ENCODE data around the gene NRSN1.
"Not testable (repeated sequence)": the region's sequence is repeated elsewhere in the genome, so short reads cannot be mapped to it uniquely, and the experiment has no call there.

The NRSN1 gene

DNA sequence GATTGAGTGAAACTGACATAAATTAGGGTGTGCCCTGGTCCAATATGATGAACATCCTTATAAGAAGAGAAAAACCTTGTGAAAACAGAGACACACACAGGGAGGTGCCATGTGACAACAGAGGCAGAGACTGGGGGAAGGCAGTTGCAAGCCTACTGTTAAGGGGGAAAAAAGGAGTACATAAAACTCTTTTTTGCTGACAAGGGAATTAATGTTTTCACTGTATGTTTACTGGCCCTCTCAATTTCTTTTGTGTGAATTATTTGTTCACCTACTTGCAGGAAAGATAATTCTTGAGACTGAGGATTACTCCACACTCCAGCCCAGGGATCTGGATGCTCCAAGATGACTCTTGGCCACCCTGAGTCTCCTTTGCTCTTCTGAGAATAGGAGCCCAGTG lies 12.1 kb upstream of the NRSN1 start:
- DNase-seq, result no peak
- no peak for TF ChIP-seq GATA1 (IDR thresholded peaks at IDR 0.05; ENCODE audit: low read depth, low read length)
- no peak for TF ChIP-seq POLR2A (IDR thresholded peaks at IDR 0.05; ENCODE audit: low read length)

DNA sequence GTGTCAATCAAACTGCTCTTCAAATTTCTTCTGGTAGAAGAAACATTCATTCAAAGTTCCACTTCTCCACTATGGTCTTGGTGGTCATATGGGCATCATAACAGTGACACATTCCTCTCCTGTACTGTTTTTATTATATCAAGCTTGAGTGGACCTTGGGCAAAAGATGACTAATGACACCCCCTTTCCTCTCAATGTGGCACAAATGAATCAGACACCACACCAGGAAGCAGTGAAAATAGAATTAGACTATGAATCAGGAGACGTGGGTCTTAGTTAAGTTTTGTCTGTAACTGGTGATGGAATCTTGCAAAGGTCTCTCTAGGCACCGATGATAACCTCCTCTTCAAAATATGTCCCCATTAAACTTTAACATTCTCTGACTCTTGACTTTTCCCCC lies 9.0 kb upstream of the NRSN1 start:
- no peak for DNase-seq
- TF ChIP-seq POLR2A (IDR thresholded peaks at IDR 0.05; ENCODE audit: low read length), result no peak
- TF ChIP-seq GATA1 (IDR thresholded peaks at IDR 0.05; ENCODE audit: low read depth, low read length), result no peak

DNA sequence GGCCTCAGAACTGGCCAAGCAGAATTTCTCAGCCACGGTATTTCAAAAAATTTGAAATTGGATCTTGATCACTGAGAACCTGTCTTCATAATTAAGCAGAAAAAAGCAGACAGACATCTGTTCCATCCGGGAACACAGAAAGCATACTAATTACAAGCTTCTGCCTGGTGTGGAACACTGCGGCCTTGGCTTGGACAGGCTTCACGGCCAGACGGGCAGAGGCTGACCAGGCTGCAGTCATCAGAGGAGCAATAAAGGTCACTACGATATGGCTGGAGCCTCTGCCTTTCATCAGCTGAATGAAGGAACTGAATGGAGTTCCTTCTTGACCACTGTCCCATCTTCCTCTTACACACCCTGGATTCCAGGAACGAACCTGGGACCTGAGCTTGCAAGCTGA lies 3.9 kb upstream of the NRSN1 start:
- DNase-seq, result no peak

DNA sequence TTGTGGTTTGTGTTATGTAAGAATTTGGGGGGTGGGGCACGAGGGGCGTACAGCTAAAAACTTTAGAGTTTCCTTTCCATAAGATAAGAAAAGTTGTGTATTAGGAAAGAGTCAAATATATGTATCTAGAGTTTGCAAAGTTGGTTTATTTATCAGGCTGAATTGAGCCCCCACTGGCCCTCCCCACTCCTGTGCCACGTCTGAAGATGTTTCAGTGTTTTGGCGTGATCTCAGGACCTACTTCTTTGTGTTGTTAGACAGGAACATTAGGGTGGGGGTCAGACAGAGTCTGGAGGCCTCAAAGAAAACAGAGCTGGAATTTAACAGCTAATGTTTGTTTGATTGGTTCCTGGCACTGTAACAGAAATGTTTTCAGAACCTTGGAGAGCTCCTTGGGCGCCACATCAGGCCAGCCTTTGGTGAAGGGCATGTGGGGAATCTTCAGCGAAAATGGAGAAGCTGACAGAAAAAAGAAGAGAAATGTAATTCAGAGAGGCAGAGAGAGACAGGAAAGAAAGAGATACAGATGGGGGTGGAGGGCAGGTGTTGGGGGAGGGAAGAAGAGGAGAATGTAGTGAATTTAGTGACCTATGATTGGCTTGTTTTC lies 674 bp downstream of the NRSN1 start:
- TF ChIP-seq POLR2A (IDR thresholded peaks at IDR 0.05; ENCODE audit: low read length), result no peak
- no peak for TF ChIP-seq GATA1 (IDR thresholded peaks at IDR 0.05; ENCODE audit: low read depth, low read length)
- DNase-seq, result peak; percentile 55 to 59

More for the DNA sequence above, 3.9 kb upstream of the NRSN1 start:
- TF ChIP-seq POLR2A (IDR thresholded peaks at IDR 0.05; ENCODE audit: low read length) (no peak), GATA1 (IDR thresholded peaks at IDR 0.05; ENCODE audit: low read depth, low read length) (no peak)

DNA sequence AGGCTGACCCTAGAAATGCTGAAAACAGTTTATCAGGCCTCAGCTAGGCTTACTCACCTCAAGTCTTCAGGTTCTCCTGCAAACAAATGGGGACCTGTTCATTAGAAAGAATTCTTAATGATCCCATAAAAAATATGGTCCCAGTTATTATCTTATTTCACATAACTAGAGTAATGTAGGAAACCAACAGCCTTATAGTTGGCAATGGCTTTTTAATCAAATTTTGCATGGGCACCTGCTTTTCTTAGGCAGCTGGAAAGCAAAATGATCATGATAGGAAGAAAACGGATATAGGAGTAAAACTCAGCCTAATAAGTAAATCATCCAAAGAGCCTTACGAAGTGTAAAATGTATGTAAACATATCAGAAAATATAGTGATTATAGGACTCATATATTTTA lies 1.3 kb downstream of the NRSN1 start:
- DNase-seq, result no peak

DNA sequence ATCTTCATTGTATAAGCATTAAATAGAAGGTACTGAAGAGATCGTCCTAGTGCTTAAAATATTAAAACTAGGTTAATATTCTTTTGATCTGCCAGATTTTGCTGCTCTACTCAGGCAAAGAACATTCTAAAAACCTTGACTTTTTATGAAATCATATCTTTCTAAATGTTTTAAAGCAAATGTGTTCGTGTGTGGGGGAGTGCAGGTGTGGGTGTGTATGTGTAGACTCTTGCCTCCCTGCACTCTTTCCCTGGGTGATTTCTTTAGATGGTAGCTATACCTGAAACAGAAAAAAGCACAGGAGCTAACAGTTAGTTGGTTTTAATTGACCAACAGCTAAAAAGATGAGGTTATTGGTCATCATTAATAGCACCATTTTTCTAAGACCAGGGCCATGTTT lies 5.7 kb downstream of the NRSN1 start:
- no peak for DNase-seq
- TF ChIP-seq GATA1 (IDR thresholded peaks at IDR 0.05; ENCODE audit: low read depth, low read length) (no peak), POLR2A (IDR thresholded peaks at IDR 0.05; ENCODE audit: low read length) (no peak)

More for the DNA sequence above, 1.3 kb downstream of the NRSN1 start:
- TF ChIP-seq GATA1 (IDR thresholded peaks at IDR 0.05; ENCODE audit: low read depth, low read length) (no peak), POLR2A (IDR thresholded peaks at IDR 0.05; ENCODE audit: low read length) (no peak)

DNA sequence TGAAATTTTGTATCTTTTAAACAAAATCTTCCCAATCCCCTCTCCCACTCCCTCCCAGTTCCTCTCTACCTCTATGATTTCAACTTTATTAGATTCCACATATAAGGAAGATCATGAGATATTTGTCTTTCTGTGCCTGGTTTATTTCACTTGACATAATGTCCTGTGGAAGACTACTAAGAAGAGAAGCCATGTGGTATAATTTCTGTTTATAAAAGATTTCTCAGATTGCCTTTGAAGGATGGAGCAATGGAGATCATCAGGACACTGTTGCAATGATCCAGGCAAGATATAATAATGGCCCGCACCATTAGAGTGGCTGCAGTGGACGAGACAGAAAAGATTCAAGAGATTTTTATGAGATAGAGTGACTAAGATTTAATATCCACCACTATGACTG lies 13.1 kb downstream of the NRSN1 start:
- DNase-seq, result no peak
- TF ChIP-seq POLR2A (IDR thresholded peaks at IDR 0.05; ENCODE audit: low read length), result no peak

DNA sequence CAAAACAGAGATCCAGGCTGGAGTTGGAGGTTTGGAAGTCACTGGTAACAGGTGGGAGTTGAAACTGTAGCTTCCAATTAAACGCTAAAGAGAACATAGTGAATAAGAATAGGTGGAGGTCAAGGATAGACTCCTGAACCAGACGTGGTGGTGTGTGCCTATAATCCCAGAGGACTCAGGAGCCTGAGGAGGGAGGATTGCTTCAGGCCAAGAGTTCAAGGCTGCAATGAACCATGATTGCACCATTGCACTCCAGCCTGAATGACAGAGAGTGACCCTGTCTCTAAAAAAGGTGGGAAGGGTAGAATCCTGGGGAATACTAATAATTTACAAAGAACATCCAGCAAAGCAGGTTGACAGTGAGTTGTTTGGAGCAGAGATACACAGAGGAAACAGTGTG lies 13.6 kb downstream of the NRSN1 start:
- no peak for DNase-seq
- TF ChIP-seq POLR2A (IDR thresholded peaks at IDR 0.05; ENCODE audit: low read length), result no peak
- TF ChIP-seq GATA1 (IDR thresholded peaks at IDR 0.05; ENCODE audit: low read depth, low read length), result no peak

DNA sequence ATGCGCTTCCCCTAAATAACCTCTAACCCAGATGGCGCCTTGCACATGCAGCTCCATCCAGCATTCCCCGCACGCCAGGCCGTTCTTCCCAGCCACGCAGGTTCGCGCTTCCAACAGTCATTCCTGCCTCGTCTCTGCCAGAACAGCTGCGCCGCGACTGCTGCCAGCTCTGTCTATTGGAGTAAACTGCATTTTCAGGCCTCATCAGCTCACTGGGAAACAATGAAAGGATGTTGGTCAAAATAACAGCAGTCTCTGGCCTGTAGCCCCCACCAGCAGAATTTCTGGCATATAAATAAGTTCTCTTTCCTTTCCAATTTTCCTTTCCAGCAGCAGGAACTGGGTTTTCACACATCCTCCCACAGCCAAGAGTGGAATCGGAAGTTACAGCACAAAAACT lies 14.6 kb downstream of the NRSN1 start:
- no peak for TF ChIP-seq POLR2A (IDR thresholded peaks at IDR 0.05; ENCODE audit: low read length)
- no peak for DNase-seq

DNA sequence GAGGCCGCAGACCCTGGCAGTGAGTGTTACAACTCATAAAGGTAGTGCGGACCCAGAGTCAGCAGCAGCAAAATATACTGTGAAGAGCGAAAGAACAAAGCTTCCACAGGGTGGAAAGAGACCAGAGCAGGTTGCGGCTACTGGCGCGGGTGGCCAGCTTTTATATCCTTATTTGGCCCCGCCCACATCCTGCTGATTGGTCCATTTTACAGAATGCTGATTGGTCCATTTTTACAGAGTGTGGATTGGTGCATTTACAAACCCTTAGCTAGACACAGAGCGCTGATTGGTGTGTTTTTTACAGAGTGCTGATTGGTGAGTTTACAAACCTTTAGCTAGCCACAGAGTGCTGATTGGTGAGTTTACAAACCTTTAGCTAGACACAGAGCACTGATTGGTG lies 16.7 kb downstream of the NRSN1 start:
- not testable (repeated sequence) for DNase-seq

DNA sequence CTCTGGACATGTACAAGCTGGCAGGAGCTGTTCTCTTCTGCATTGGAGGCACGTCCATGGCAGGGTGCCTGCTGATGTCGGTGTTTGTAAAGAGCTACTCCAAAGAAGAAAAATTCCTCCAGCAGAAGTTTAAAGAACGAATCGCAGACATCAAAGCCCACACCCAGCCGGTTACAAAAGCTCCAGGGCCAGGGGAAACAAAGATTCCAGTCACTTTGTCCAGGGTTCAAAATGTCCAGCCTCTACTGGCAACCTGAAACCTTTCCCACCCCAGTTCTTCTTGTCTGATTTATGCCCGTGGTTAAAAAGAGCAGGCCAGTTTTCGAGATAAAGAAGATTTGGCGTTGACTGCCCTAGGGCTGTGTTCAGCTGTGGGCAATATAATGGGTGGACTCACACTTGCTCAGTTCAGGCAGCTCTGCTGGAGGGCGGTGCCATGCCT lies 19.7 kb downstream of the NRSN1 start:
- TF ChIP-seq POLR2A (IDR thresholded peaks at IDR 0.05; ENCODE audit: low read length) (no peak), GATA1 (IDR thresholded peaks at IDR 0.05; ENCODE audit: low read depth, low read length) (no peak)
- DNase-seq, result no peak

DNA sequence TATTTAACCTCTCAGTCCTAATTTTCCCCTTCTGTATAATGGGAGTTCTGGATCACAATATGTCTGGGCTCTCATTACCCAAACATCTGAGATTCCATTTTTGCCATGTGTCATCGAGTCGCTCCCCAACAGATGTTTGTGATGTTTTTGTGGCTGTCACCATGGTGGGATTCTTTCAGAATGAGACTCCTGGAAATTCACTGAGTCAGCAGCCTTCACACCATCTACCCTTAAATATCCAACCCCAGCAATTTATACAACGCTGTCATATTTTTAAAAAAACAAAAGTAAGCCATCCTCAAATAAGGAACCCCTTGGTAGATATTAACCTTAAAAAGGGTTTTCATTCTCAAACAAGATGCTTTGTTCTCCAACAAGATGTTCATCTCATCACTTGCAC lies 20.9 kb downstream of the NRSN1 start:
- DNase-seq, result no peak
- TF ChIP-seq GATA1 (IDR thresholded peaks at IDR 0.05; ENCODE audit: low read depth, low read length) (no peak), POLR2A (IDR thresholded peaks at IDR 0.05; ENCODE audit: low read length) (no peak)

DNA sequence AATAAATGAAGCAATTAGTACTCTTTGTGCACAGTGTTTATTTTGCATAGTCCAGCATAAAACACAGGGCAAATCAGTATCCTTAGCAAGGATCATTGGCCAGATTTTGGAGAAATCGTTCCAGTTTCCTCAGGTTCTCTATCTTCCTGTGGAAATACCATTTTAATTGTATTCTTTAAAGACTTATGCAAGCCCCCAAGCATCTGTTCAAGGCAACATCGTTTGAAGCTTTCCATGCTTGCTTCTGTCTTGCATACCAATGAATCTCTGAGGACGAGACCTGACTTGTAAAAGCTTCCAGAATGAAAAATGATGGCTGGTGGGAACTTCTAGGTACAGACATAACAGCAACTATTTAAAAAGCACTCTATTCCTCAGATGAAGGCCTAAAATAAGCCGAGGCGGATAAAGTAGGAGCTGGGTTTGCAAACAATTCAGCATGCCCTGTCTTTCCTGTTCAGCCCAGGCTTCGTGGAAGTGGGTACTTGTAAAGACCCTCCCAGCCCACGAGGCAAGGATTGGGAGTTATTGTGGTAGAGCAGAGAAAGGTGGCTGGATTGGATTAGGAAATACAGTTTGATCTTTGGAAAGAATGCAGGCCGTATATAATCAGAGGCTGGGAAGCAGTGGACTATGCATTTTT lies 21.6 kb downstream of the NRSN1 start:
- no peak for DNase-seq
- no peak for TF ChIP-seq GATA1 (IDR thresholded peaks at IDR 0.05; ENCODE audit: low read depth, low read length)
- TF ChIP-seq POLR2A (IDR thresholded peaks at IDR 0.05; ENCODE audit: low read length), result no peak

DNA sequence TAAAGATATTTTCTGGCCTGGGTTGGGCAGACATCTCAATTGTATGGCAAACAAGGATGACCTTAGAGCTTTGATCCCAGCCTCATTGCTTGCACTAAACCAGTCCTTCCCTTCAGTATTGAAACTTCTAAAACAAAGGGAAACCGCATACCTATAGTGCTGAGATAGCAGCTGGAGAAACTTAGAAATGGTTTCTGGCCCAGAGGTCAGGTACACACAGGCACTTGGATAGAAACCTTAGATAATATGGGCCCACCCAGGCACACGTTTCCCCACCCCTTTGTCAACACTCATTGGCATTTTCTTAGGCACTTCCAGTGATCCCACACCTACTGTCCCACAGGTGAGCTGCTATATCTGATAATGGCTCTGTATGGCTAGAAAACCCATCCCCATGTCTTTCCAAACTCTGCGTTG lies 22.1 kb downstream of the NRSN1 start:
- no peak for DNase-seq
- TF ChIP-seq POLR2A (IDR thresholded peaks at IDR 0.05; ENCODE audit: low read length) (no peak), GATA1 (IDR thresholded peaks at IDR 0.05; ENCODE audit: low read depth, low read length) (no peak)

DNA sequence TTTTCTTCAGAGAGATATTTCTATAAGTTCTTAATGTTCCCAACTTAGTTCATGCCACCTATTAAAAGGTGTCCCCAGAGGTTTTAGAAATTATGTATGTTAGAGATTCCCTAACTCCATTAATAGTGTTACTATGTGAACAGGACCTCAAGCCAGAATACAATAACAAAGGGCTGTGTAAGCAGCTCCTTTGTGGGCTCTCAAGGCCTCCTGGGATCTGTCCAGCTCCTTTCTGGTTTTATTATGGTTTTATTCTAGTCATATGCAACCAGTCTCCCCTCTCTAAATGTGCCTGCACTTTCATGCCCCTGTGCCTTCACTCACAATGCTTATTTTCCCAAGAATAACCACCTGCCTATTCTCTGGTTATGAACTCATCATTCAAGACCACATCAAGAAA lies 22.7 kb downstream of the NRSN1 start:
- TF ChIP-seq GATA1 (IDR thresholded peaks at IDR 0.05; ENCODE audit: low read depth, low read length) (no peak), POLR2A (IDR thresholded peaks at IDR 0.05; ENCODE audit: low read length) (no peak)
- no peak for DNase-seq

DNA sequence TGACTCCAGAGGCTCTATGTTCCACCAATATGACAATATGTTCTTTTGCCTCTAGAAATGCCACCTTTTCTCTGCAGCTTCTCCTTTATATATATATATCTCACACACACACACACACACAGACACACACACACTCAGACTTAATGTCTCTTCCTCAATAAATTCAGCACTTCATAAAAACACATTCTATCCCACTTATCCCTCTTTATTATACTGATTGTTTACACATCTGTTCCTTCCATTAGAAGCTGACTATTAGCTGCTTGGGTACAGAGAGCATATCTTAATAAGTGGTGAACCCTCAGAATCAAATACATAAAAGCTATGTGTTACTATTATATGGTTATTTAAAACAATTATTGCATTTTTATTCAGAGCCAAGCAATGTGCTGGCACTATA lies 23.3 kb downstream of the NRSN1 start:
- no peak for DNase-seq
- TF ChIP-seq POLR2A (IDR thresholded peaks at IDR 0.05; ENCODE audit: low read length), result no peak
- TF ChIP-seq GATA1 (IDR thresholded peaks at IDR 0.05; ENCODE audit: low read depth, low read length), result no peak
